SK-N-SH (cell line): ENCODE measurements around the gene SFXN1. TPM values are rescaled to one million over a fixed set of nuclear protein-coding genes. Genes with fewer than 3 reads are reported as not detected.

Experiments used
- CTCF ChIA-PET: fragments of 300-600, 350-600 bp; formaldehyde crosslinking; extraction: SDS; loops from one replicate; lab custom pipeline; 2021; lab: Yijun Ruan, JAX
- POLR2A ChIA-PET: fragments of 350-600 bp; sonication (Branson Sonifier 250); formaldehyde crosslinking; extraction: SDS; loops from one replicate; lab custom pipeline; 2020; ENCODE audit warnings: antibody characterized with exemption, inconsistent platforms; lab: Yijun Ruan, JAX
- DNase-seq: peaks from one replicate; pipeline ENCODE4 v3.0.0; 2012
- H2AFZ ChIP-seq: fragments of 200-600 bp; sonication (generic); 2 replicates; pipeline ENCODE4 v1.8.1; 2016; ENCODE audit warnings: antibody characterized with exemption, mild to moderate bottlenecking, low read depth
- H3F3A ChIP-seq: fragments of 200-600 bp; sonication (generic); replicated peaks from 2 replicates; pipeline ENCODE3; 2016; ENCODE audit warnings: antibody characterized with exemption, mild to moderate bottlenecking; ENCODE audit not compliant: insufficient read depth
- H3K27ac ChIP-seq, 2 experiments: fragments of 200-500 bp in 1 of 2; fragments of 200-600 bp in 1 of 2; sonication (Bioruptor generic) in 1 of 2; sonication (generic), shearing (Covaris generic) in 1 of 2; 2 replicates each; pipeline versions ENCODE4 v1.5.1 to v1.6.1; 2014 to 2016; ENCODE audit warnings: low read depth in 2 of 2, inconsistent platforms in 1 of 2, low read length in 1 of 2, mild to moderate bottlenecking in 1 of 2, mixed read lengths in 1 of 2
- H3K27me3 ChIP-seq: fragments of 200-600 bp; sonication (generic), shearing (Covaris generic); 2 replicates; pipeline ENCODE4 v1.6.1; 2016; ENCODE audit warnings: mixed run types; ENCODE audit not compliant: insufficient read depth
- H3K36me3 ChIP-seq, 2 experiments: fragments of 200-500 bp in 1 of 2; fragments of 200-600 bp in 1 of 2; sonication (Bioruptor generic) in 1 of 2; sonication (generic) in 1 of 2; replicated peaks in 1 of 2; 2 replicates each; pipeline versions ENCODE3 to v1.5.1; 2014 to 2016; ENCODE audit warnings: low read length in 1 of 2, mild to moderate bottlenecking in 1 of 2; ENCODE audit not compliant: insufficient read depth in 2 of 2, control insufficient read depth in 1 of 2
- H3K4me1 ChIP-seq, 2 experiments: fragments of 200-500 bp in 1 of 2; fragments of 200-600 bp in 1 of 2; sonication (Bioruptor generic) in 1 of 2; sonication (generic), shearing (Covaris generic) in 1 of 2; 2 replicates each; pipeline versions ENCODE4 v1.5.1 to v1.6.1; 2014 to 2016; ENCODE audit warnings: low read depth in 1 of 2, low read length in 1 of 2, mixed run types in 1 of 2; ENCODE audit not compliant: insufficient read depth in 2 of 2, control insufficient read depth in 1 of 2
- H3K4me2 ChIP-seq: fragments of 200-600 bp; sonication (generic), shearing (Covaris generic); 2 replicates; pipeline ENCODE4 v1.6.1; 2017; ENCODE audit warnings: mixed run types
- H3K4me3 ChIP-seq, 2 experiments: fragments of 200-500 bp in 1 of 2; fragments of 200-600 bp in 1 of 2; sonication (Bioruptor generic) in 1 of 2; sonication (generic), shearing (Covaris generic) in 1 of 2; 2 replicates each; pipeline versions ENCODE4 v1.5.1 to v1.8.1; 2014 to 2016; ENCODE audit warnings: low read depth in 2 of 2, inconsistent platforms in 1 of 2, low read length in 1 of 2, mild to moderate bottlenecking in 1 of 2, mixed read lengths in 1 of 2, moderate library complexity in 1 of 2
- H3K79me2 ChIP-seq: fragments of 200-600 bp; sonication (generic); 2 replicates; pipeline ENCODE4 v1.8.1; 2017; ENCODE audit warnings: mild to moderate bottlenecking; ENCODE audit not compliant: insufficient read depth
- H3K9ac ChIP-seq: fragments of 200-600 bp; sonication (generic); 2 replicates; pipeline ENCODE4 v1.6.1; 2017; ENCODE audit warnings: mixed run types
- H3K9me2 ChIP-seq: fragments of 200-600 bp; sonication (generic); 2 replicates; pipeline ENCODE4 v1.6.1; 2017; ENCODE audit warnings: mixed run types
- H3K9me3 ChIP-seq: fragments of 200-600 bp; sonication (generic); 2 replicates; pipeline ENCODE4 v1.6.1; 2017; ENCODE audit warnings: mixed run types, mild to moderate bottlenecking, moderate library complexity
- H4K20me1 ChIP-seq: fragments of 200-600 bp; sonication (generic); 2 replicates; pipeline ENCODE4 v1.6.1; 2017; ENCODE audit warnings: mild to moderate bottlenecking, mixed run types; ENCODE audit not compliant: insufficient read depth
- CHD2 ChIP-seq: fragments of 150-350 bp; IDR thresholded peaks from 2 replicates; pipeline ENCODE4 v1.6.1; 2018; ENCODE audit warnings: low read length; ENCODE audit not compliant: partially characterized antibody
- CTCF ChIP-seq: fragments of 200-600 bp; sonication (generic); IDR thresholded peaks from 2 replicates; pipeline ENCODE4 v1.6.1; 2017; ENCODE audit warnings: antibody characterized with exemption, mild to moderate bottlenecking, moderate library complexity
- EP300 ChIP-seq, 2 experiments: IDR thresholded peaks; 2 replicates each; pipeline versions ENCODE4 v1.4.0 to v1.6.1; 2012; ENCODE audit warnings: borderline replicate concordance in 1 of 2, low read depth in 1 of 2, low read length in 1 of 2
- IRF3 ChIP-seq: fragments of 150-350 bp; IDR thresholded peaks from 2 replicates; pipeline ENCODE4 v1.6.1; 2016; ENCODE audit warnings: mild to moderate bottlenecking, low read depth, low read length
- JUND ChIP-seq: IDR thresholded peaks from 2 replicates; pipeline ENCODE4 v1.4.0; 2012
- MAX ChIP-seq: IDR thresholded peaks from 2 replicates; pipeline ENCODE4 v1.4.0; 2012; ENCODE audit warnings: low read depth
- NRF1 ChIP-seq: IDR thresholded peaks from 2 replicates; pipeline ENCODE4 v1.6.1; 2012; ENCODE audit warnings: low read depth, mild to moderate bottlenecking, low read length
- PBX3 ChIP-seq: IDR thresholded peaks from 2 replicates; pipeline ENCODE4; 2012
- POLR2AphosphoS5 ChIP-seq: IDR thresholded peaks from 2 replicates; pipeline ENCODE4 v1.6.1; 2012; ENCODE audit warnings: low read depth, low read length
- RFX5 ChIP-seq: IDR thresholded peaks from 2 replicates; pipeline ENCODE4 v1.6.1; 2012; ENCODE audit warnings: mild to moderate bottlenecking, improper control_type of control experiment, low read length
- RXRA ChIP-seq: IDR thresholded peaks from 2 replicates; pipeline ENCODE4 v1.4.0; 2012; ENCODE audit warnings: low read depth, mild to moderate bottlenecking, borderline replicate concordance
- SIN3A ChIP-seq: IDR thresholded peaks from 2 replicates; pipeline ENCODE4 v1.6.1; 2012; ENCODE audit warnings: low read depth, mild to moderate bottlenecking, low read length, moderate library complexity, borderline replicate concordance
- TAF1 ChIP-seq: IDR thresholded peaks from 2 replicates; pipeline ENCODE4 v1.6.1; 2012; ENCODE audit warnings: low read depth, mild to moderate bottlenecking, low read length, moderate library complexity, borderline replicate concordance
- TCF12 ChIP-seq: IDR thresholded peaks from 2 replicates; pipeline ENCODE4 v1.4.0; 2012
- TEAD4 ChIP-seq: IDR thresholded peaks from 2 replicates; pipeline ENCODE4 v1.4.0; 2012; ENCODE audit warnings: mild to moderate bottlenecking, borderline replicate concordance; ENCODE audit not compliant: insufficient read depth
- USF1 ChIP-seq: IDR thresholded peaks from 2 replicates; pipeline ENCODE4 v1.4.0; 2012; ENCODE audit warnings: low read depth, borderline replicate concordance
- USF2 ChIP-seq: fragments of 150-350 bp; IDR thresholded peaks from 2 replicates; pipeline ENCODE4 v1.6.1; 2017; ENCODE audit warnings: antibody characterized with exemption, low read length, low read depth, borderline replicate concordance
- ZBTB33 ChIP-seq: IDR thresholded peaks from 2 replicates; pipeline ENCODE4 v1.4.0; 2012; ENCODE audit warnings: low read depth, borderline replicate concordance
- polyA plus RNA-seq, 3 experiments: library from polyadenylated mRNA; depleted of rRNA; stranded (reverse); fragments of >200 nt; gene quantifications; 2 replicates each; pipeline ENCODE4 v1.2.3, GENCODE V29; 2012

Gene SFXN1
- polyA plus RNA-seq, 1 of the 3 experiments (the other 2 are of a cell fraction), result 73.6 TPM

- H4K20me1 ChIP-seq, result no peaks in the 10 kb centered on the region
Observed at GRCh38 chr5:175523292-175523691, 44.9 kb downstream of the SFXN1 start.

More at GRCh38 chr5:175523292-175523691, 44.9 kb downstream of the SFXN1 start:
- Histone ChIP-seq H3K27me3 (no peaks in the 10 kb centered on the region), H3K9me2 (no peaks in the 10 kb centered on the region), H3K27ac (no peak overlapping the region), H3K4me2 (no peak overlapping the region), H3K79me2 (no peaks in the 10 kb centered on the region), H3K4me1 (no peaks in the 10 kb centered on the region), H3K36me3 (peaks cover 63 to 83% of the 10 kb centered on the region in 2 experiments), H3K9ac (no peak overlapping the region), H3K9me3 (no peaks in the 10 kb centered on the region), H3K4me3 (no peak overlapping the region), H3F3A (no peaks in the 10 kb centered on the region), H2AFZ (no peak overlapping the region)
- ChIA-PET CTCF (interaction anchor here (1.4 to 5.9 kb wide), 2 partner anchors 11 to 207 kb away, joined by 6 to 51 read pairs; no protein-coding TSS in a partner anchor), POLR2A (no interaction called here)
- no peak for TF ChIP-seq TEAD4
- TF ChIP-seq SIN3A, result no peak
- TF ChIP-seq EP300 (IDR thresholded peaks at IDR 0.05; ENCODE audit: borderline replicate concordance in 1 of 2, low read depth in 1 of 2, low read length in 1 of 2), result no peak
- no peak for TF ChIP-seq ZBTB33
- TF ChIP-seq TCF12, result no peak
- no peak for TF ChIP-seq TAF1
- no peak for TF ChIP-seq USF2
- no peak for TF ChIP-seq POLR2AphosphoS5
- TF ChIP-seq USF1, result no peak
- TF ChIP-seq PBX3, result no peak
- no peak for TF ChIP-seq RFX5
- TF ChIP-seq RXRA, result no peak
- no peak for TF ChIP-seq CTCF
- no peak for TF ChIP-seq JUND
- TF ChIP-seq IRF3, result no peak
- no peak for TF ChIP-seq NRF1
- no peak for TF ChIP-seq CHD2
- TF ChIP-seq MAX, result no peak
- DNase-seq, result no peak
